T47D (cell line): ENCODE results near the gene SRBD1.

Source experiments
- DNase-seq, 2 experiments: peaks; one replicate each; pipeline versions ENCODE4 v3.0.0 to v3.0.0-alpha.2; 2011 to 2012; ENCODE audit warnings: low read depth in 1 of 2, low spot score in 1 of 2
- JUND ChIP-seq: IDR thresholded peaks from 2 replicates; pipeline ENCODE4 v1.6.1; 2012; ENCODE audit warnings: low read depth
- in situ Hi-C: cut with HindIII; loops from 2 replicates; pipeline ENCODE4 v1.10.0; 2016; ENCODE audit warnings: low sequenced_read_pairs, low pct_unique_long_range_greater_than_20kb

The SRBD1 gene

DNA sequence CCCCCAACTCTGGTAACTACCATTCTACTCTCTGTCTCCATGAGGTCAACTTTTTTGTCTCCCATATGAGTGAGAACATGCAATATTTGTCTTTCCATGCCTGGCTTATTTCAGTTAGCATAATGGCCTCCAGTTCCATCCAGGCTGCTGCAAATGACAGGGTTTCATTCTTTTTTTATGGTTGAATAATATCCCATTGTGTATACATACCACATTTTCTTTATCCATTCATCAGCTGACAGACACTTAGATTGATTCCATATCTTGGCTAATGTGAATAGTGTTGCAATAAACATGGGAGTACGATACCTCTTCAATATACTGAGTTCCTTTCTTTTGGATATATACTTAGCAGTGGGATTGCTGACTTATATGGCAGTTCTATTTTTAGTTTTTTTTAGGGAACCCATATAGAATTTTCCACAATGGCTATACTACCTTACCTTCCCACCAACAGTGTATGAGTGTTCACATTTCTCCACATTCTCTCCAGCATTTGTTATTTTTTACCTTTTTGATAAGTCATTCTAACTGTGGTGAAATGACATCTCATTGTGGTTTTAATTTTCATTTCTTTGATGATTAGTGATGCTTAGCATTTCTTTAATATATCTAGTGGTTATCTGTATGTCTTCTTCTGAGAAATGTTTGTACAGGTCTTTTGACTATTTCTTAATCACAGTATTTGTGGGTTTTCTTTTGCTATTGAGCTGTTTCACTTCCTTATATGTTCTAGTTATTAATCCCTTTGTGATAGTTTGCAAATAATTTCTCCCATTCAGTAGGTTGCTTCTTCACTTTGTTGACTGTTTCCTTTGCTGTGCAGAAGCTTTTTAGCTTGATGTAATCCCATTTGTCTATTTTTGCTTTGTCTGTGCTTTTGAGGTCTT, 112.2 kb downstream of the SRBD1 start:
- DNase-seq: no peak
- no peak for TF ChIP-seq JUND
- in situ Hi-C loops: no loop called here

GRCh38 chr2:45497355-45497754, 113.7 kb downstream of the SRBD1 start:
- no peak for TF ChIP-seq JUND
- in situ Hi-C loops: no loop called here
- DNase-seq: no peak

GRCh38 chr2:45496869-45497268, 114.2 kb downstream of the SRBD1 start:
- no peak for TF ChIP-seq JUND
- in situ Hi-C loops: no loop called here
- DNase-seq: no peak

DNA sequence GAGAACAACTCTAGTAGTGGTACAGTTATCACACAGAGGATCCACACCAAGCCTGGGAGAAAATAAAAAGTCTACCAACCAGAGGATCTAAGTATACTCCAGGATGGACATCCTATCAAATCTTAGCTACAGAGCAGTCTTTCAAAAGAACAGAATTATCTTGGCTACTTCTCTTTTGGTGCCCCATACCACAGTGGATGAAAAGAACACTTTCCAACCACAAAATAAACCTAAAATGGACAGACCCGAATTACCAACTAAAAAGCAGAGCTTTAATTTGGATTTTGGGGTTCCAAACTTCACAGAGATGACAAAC, 116.1 kb downstream of the SRBD1 start:
- in situ Hi-C loops: no loop called here
- no peak for DNase-seq

DNA sequence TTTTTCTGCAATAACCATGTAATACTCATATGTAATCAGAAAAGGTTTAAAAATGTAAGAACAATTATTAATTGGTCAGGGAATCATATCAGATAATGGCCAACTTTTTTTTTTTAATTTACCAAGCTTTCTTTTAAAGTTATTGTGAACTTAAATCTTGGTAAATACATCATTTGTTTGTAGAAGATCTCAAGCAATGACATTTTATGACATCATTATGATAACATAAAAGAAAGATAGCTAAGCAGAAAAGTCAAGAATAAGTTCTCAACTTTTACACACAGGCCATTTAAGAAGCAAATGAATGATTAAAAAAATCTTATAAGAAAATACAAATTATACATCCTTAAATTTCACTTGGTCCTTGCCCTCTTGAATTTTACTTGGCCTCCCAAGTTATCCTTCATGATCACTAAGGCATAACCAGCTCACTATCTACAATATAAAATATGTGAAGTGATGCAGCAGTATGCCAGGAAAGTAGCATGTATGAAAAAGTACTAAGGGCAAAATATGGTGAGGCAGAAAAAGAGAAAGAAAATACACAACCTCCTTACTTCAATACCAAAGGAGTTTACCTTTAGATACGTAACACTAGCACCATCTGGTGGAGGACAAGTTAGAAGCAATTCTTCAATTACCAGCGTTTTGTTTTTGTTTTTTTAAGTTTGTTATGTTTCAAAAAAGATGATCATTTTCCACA, 116.6 kb downstream of the SRBD1 start:
- DNase-seq: peak in 1 of 2 experiments; percentile 68
- no peak for TF ChIP-seq JUND
- in situ Hi-C loops: no loop called here

More for the DNA sequence above, 116.1 kb downstream of the SRBD1 start:
- TF ChIP-seq JUND: no peak

DNA sequence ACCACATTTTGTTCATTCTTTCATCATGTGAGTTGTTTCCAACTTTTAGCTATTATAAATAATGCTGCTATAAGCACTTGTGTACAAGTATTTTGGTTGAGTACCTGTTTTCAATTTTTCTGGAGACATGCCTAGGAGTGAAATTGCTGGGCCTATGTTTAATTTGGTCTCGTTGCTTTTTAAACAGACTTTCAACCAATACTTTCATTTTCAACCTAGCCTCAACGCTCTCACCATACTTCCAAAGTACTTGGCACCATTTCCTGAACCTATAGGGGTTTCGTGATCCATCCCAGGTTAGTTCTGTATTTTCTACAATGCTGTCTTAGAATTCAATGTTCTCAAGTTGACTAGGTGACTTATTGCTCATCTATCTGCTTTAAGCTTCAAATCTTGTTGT, 126.1 kb downstream of the SRBD1 start:
- DNase-seq: no peak
- TF ChIP-seq JUND: no peak
- in situ Hi-C loops: no loop called here

- no peak for DNase-seq
- no peak for TF ChIP-seq JUND
- in situ Hi-C loops: no loop called here
Observed at GRCh38 chr2:45483997-45484396, 127.1 kb downstream of the SRBD1 start.

GRCh38 chr2:45477546-45477945, 133.5 kb downstream of the SRBD1 start:
- in situ Hi-C loops: no loop called here
- TF ChIP-seq JUND: no peak
- DNase-seq: no peak

DNA sequence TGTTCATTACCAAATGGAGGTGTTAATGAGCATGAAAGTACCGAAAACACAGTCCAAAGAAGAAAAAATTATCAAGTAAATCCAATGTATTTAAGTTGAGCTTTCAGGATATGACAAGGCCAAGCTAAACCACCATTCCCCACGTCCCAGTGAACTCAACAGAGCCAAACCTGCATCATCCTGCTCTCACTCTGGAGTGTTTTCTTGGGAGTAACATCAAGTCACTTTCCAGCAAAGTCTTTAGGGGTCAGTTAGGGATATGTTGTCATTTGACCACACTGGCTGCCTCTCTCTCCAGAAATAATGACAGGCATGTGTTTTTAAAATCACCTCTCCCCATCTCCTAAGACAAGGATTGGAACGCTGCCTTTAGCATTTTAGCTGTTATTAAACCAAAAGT, 140.5 kb downstream of the SRBD1 start:
- no peak for DNase-seq
- no peak for TF ChIP-seq JUND
- in situ Hi-C loops: no loop called here

DNA sequence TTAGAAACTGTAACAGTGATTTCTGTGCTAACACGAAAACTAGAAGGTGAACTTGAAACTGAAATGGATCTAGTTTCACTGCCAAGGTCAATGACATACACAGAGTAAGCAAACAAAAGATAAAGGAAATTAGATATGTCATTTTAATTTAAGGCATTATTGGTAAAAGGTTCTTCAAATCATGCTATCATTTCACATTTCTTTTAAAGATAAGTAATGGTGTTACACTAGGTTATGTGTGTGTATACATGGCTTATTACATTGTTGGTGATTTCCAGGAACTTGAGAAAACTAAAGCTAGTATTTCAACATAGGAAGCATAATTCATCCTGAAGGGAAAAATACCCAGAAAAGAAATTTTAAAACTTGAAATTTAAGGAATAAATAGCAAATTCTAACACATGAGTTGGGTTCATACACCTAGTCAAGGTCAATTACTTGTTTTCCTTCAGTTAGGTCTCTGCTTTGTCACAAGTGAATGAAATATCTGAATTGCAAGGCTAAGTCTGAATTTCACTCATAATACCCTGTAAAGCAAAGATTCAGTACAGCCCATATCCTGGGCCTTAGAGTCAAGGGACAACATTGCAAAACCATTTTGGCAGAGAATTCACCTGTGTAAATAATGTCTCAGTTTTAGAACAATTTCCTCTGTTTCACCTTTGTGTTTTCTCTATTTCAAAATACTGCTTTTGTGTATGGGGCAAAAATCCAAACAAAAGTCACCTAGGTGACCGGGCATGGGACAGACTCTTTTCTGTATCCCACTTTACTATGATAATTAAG, 141.6 kb downstream of the SRBD1 start:
- no peak for TF ChIP-seq JUND
- in situ Hi-C loops: no loop called here
- DNase-seq: peak in 1 of 2 experiments; percentile 22

DNA sequence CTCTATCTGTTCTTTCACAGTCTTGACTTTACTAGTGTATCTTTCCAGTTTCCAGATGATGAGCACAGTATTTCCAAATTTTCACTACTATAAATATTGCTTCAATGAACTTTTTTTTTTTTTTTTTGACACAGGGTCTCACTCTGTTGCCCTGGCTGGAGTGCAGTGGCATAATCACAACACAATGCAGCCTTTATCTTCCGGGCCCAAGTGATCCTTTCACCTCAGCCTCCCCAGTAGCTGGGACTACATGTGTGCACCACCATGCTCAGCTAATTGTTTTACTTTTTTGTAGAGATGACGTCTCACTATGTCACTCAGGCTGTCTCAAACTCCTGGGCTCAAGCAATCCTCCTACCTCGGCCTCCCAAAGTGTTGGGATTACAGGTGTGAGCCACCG, 142.8 kb downstream of the SRBD1 start:
- in situ Hi-C loops: no loop called here
- DNase-seq: no peak
- no peak for TF ChIP-seq JUND

DNA sequence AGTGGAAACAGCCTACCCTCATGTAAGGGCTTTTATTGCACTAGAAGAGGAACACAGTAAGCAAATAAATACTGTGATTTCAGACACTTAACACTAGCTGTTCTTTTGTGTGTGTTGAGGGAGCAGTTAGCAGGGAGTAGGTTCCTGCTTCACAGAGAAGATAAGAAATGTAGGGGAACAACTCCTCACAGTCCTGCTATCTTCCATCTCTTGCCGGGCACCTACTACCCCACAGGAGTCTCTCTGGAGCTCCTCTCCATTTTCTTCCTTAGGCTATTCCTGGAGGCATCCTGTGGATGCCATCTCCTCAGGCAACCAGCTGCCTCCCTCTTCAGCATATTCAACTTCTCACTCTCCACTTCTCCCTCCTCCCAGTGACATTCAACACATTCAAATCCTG, 145.0 kb downstream of the SRBD1 start:
- in situ Hi-C loops: no loop called here
- TF ChIP-seq JUND: no peak
- no peak for DNase-seq

GRCh38 chr2:45460825-45461224, 150.2 kb downstream of the SRBD1 start:
- DNase-seq: no peak
- no peak for TF ChIP-seq JUND
- in situ Hi-C loops: no loop called here
